Midbrain (tissue), 1 donor: ENCODE measurements around the gene ZNF79.
A peak's percentile ranks its signal among the peaks of the same experiment; 100 is the strongest.

Experiments
- DNase-seq: peaks from one replicate; lab custom pipeline; 2025; lab: John Stamatoyannopoulos, UW

Gene ZNF79

DNA sequence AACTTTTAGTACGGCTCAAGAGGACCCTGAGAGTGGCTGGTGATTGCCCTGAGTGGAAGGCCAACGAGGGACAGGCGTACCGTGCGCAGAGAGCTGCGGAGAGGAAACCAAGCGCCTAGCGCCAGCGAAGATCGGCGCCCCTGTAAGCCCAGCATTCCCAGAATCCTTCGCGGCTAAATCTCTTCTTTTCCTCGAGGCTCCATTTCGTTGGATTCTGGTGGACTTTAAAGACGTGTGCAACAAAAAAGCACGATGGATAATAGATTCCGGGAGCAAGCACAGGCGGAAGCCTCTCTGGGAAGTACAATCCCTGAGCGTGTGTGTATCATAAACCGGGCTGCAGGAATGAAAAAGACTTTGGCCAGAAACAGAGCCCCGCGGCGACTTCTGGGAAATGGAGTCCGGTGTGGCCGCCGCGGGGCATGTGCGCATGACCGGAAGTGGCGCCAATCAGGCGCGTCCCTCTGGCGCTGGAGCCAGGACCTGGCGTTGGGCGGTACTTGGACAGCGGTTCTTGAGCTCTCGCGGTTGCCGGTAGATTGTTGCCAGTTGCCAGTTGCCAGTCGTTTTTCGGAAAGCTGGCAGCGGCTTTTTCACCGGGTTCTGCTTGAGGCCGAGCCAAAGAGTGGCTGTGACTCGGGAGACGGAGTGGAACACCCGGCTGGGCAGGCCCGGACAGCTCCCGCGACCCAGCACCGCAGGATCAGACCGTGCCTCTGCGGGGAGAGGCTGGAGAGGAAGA lies at the start of gene ZNF79:
TSS of gene ZNF79 (plus strand) at position 449 of the 742 bp plus-strand sequence. CDS start 406 bp downstream, outside the sequence.
- DNase-seq = peak; percentile 96

- no peak for DNase-seq
Measured at GRCh38 chr9:127380479-127380878, 43.7 kb upstream of the ZNF79 start.

- no peak for DNase-seq
Measured at GRCh38 chr9:127382541-127382940, 41.6 kb upstream of the ZNF79 start.

- no peak for DNase-seq
Measured at GRCh38 chr9:127384016-127384730, 40.0 kb upstream of the ZNF79 start.

GRCh38 chr9:127384901-127385300 lies 39.3 kb upstream of the ZNF79 start:
- DNase-seq = no peak

DNA sequence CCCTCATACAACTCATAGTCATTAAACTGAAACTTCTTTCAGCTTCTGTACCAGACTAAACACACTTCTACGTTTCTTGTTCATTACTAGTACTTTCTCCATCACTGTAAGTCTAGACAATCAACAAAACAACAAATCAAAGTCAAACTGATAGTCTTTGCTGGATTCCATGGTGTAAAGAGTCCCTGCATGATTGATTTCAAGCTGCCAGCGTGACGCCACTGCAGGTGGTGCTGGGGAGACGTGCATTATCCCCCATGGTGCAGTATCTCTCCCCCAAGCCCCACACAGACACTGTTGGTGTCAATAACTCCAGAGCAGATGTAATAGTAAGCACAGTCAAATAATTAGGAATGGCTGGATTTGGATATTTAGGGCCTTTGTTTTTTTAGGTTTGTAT lies 37.9 kb upstream of the ZNF79 start:
- DNase-seq = no peak

GRCh38 chr9:127386981-127387380 lies 37.2 kb upstream of the ZNF79 start:
- no peak for DNase-seq

DNA sequence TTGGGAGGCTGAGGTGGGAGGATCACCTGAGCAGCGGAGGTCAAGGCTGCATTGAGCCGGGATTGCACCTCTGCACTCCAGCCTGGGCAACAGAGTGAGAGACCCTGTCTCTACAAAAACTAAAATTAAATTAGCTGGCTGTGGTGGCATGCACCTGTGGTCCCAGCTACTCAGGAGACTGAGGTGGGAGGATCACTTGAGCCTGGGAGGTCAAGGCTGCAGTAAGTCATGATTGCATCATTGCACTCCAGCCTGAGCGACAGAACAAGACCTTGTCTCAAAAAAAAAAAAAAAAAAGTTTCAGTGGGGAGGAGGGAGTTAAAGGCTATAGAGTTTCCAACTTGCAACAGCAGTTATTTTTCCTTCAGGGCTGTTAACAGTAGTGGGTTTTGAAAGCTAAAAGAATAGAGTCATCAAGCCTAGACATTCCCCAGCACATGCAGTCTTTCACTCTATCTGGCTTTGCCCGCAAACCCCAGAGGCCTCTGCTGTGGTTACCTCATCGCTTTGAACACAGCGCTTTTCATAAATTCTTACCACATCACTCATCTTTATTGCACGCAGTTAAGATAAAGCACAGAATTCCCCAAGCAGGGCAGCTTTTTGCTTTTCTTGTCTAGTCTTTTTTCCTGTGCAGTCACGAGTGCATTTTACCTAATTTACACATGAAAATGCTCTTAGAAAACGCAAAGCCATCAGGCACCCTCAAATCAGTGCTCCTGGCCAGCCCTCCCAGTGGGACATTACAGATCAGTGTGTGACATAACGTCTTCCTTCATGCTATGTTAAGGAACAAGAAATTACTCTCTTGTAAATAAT lies 35.9 kb upstream of the ZNF79 start:
- DNase-seq = peak; percentile 22

- DNase-seq = no peak
Measured at GRCh38 chr9:127388856-127389238, 35.3 kb upstream of the ZNF79 start.

DNA sequence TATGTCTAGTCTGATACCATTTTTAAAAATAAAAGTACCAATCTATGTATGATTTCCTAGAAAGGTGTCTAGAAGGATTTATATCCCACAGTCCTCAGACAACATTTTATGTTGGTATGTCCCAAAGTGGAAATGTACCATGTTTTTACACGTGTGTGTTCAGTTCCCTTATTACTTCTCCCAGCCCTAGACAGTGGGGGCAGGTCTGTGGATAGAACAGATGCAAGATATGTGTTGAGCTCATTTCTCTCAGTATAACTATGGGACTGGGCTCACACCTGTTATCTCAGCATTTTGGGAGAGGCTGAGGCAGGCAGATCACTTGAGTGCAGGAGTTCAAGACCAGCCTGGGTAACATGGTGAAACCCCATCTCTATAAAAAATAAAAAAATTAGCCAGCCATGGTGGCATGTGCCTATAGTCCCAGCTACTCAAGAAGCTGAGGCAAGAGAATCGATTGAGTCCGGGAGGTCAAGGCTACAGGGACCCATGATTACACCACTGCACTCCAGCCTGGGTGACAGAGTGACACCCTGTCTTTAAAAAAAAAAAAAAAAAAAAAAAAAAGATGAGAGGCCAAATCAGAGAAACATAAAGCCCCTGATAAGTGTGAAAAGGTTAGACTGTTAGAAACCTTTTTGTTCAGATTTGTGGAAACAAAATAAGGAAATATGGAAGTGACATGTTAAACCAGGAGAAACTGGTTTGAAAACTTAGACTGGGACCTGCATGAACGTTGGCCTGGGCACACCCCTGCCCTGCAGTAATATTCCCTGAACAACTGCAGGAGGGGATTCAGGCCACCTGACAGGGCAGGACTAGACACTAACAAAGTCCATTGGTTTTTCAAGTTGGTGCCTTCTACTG lies 34.6 kb upstream of the ZNF79 start:
- DNase-seq = no peak

DNA sequence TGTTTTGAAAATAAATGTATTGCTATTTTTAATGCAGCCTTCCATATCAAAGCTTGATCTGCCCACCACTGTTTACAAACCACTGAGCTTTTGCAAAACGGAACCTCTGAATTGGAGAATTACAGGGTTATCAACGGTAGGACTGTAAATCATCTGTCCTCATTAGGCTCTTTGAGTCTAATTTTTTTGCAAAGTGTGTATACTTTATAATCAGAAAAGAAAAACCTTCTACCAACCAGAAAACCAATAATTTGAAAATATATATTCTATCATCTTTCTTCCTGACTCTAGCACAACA lies 34.0 kb upstream of the ZNF79 start:
- DNase-seq = no peak

GRCh38 chr9:127390563-127390962 lies 33.6 kb upstream of the ZNF79 start:
- DNase-seq = no peak

DNA sequence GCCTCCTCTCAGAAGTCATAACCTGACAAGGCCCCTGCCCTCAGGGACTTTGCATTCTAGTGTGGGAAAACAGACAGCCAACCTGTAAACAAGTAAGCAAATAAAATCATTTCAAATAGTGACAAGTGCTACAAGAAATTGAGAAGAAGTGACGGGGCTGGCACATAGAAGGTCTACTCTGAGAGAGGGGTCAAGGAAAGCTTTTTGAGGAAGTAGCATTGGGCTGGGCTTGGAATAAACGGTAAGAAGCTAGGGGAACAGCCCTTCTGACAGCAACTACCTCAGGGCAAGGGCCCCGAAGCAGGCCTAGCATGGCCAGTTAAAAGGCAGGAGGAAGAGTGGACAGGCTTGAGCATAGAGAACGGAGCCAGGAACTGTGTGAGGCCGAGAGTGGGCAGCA lies 32.0 kb upstream of the ZNF79 start:
- no peak for DNase-seq

GRCh38 chr9:127392976-127393375 lies 31.2 kb upstream of the ZNF79 start:
- DNase-seq = no peak

GRCh38 chr9:127393645-127394044 lies 30.5 kb upstream of the ZNF79 start:
- DNase-seq = no peak

- DNase-seq = no peak
Measured at GRCh38 chr9:127395497-127396252, 28.5 kb upstream of the ZNF79 start.

GRCh38 chr9:127396253-127396807 lies 27.9 kb upstream of the ZNF79 start:
- no peak for DNase-seq

GRCh38 chr9:127396808-127397645 lies 27.2 kb upstream of the ZNF79 start, which contains the start of gene SLC2A8:
Gene SLC2A8, plus strand, starts transcription at chr9:127397169. Its CDS starts 62 bp downstream, at chr9:127397231.
- DNase-seq = peak; percentile 100

- DNase-seq = peak; percentile 16
Measured at GRCh38 chr9:127397646-127398274, 26.4 kb upstream of the ZNF79 start.
